RWPE2 (cell line): ENCODE data around the gene MYCBP.

Experiments
- ATAC-seq: fragments of 200-7000 bp; cut with Tn5 transposase; 3 replicates; pipeline ENCODE4 v1.9.1; 2021; ENCODE audit warnings: low read depth
- DNase-seq: peaks from one replicate; pipeline ENCODE4 v3.0.0-alpha.2; 2020; ENCODE audit warnings: low spot score
- H3K27ac ChIP-seq: fragments of 450-650 bp; 2 replicates; pipeline ENCODE4 v1.5.1; 2017; ENCODE audit warnings: mild to moderate bottlenecking; ENCODE audit not compliant: poor library complexity, severe bottlenecking
- H3K27me3 ChIP-seq: fragments of 250-450 bp; sonication (Bioruptor Pico); 2 replicates; pipeline ENCODE4 v1.5.1; 2021; ENCODE audit warnings: mild to moderate bottlenecking, moderate library complexity; ENCODE audit not compliant: insufficient read depth, poor library complexity, severe bottlenecking
- H3K36me3 ChIP-seq: fragments of 250-450 bp; sonication (Bioruptor Pico); 2 replicates; pipeline ENCODE4 v1.5.1; 2020; ENCODE audit warnings: low read depth, mild to moderate bottlenecking, moderate library complexity
- H3K4me1 ChIP-seq: fragments of 250-450 bp; sonication (Bioruptor Pico); 2 replicates; pipeline ENCODE4 v1.5.1; 2021; ENCODE audit warnings: mild to moderate bottlenecking, moderate library complexity; ENCODE audit not compliant: insufficient read depth, poor library complexity, severe bottlenecking
- H3K4me3 ChIP-seq: fragments of 250-450 bp; sonication (Bioruptor Pico); 2 replicates; pipeline ENCODE4 v1.5.1; 2021; ENCODE audit warnings: mild to moderate bottlenecking, moderate library complexity; ENCODE audit not compliant: severe bottlenecking
- H3K9me3 ChIP-seq: fragments of 250-450 bp; sonication (Bioruptor Pico); 2 replicates; pipeline ENCODE4 v1.5.1; 2021; ENCODE audit warnings: mild to moderate bottlenecking, moderate library complexity; ENCODE audit not compliant: severe bottlenecking
- CTCF ChIP-seq: fragments of 450-650 bp; IDR thresholded peaks from one replicate; pipeline ENCODE4 v1.5.1; 2017; ENCODE audit warnings: mild to moderate bottlenecking, moderate library complexity; ENCODE audit not compliant: poor library complexity, severe bottlenecking

The MYCBP gene

GRCh38 chr1:38814984-38815464 lies 58.1 kb downstream of the MYCBP start:
- no peaks in the 10 kb centered on the region for H3K36me3 ChIP-seq
- H3K27me3 ChIP-seq: peaks cover 52% of the 10 kb centered on the region
- DNase-seq: no peak
- no peak overlapping the region for H3K27ac ChIP-seq
- H3K9me3 ChIP-seq: no peaks in the 10 kb centered on the region
- no peak for TF ChIP-seq CTCF
- H3K4me1 ChIP-seq: no peaks in the 10 kb centered on the region
- H3K4me3 ChIP-seq: no peak overlapping the region
- no peak for ATAC-seq

- no peak for ATAC-seq
- peaks cover 48% of the 10 kb centered on the region for H3K27me3 ChIP-seq
- DNase-seq: no peak
- no peaks in the 10 kb centered on the region for H3K9me3 ChIP-seq
- no peak overlapping the region for H3K4me3 ChIP-seq
- H3K36me3 ChIP-seq: no peaks in the 10 kb centered on the region
- TF ChIP-seq CTCF: no peak
- H3K27ac ChIP-seq: no peak overlapping the region
- no peaks in the 10 kb centered on the region for H3K4me1 ChIP-seq
These were observed 58.6 kb downstream of the MYCBP start for GRCh38 chr1:38814444-38814983.

GRCh38 chr1:38812981-38813380 lies 60.2 kb downstream of the MYCBP start:
- peaks cover 35% of the 10 kb centered on the region for H3K27me3 ChIP-seq
- no peak for TF ChIP-seq CTCF
- H3K4me1 ChIP-seq: no peaks in the 10 kb centered on the region
- no peak overlapping the region for H3K27ac ChIP-seq
- no peaks in the 10 kb centered on the region for H3K36me3 ChIP-seq
- ATAC-seq (no peak), DNase-seq (no peak)
- no peak overlapping the region for H3K4me3 ChIP-seq
- H3K9me3 ChIP-seq: no peaks in the 10 kb centered on the region
